GM19328 (cell line): ENCODE data around the gene KLC1.
"Not testable (repeated sequence)": the region's sequence is repeated elsewhere in the genome, so short reads cannot be mapped to it uniquely, and the experiment has no call there.

Source experiments
- ATAC-seq: cut with Tn5 transposase; IDR thresholded peaks from one replicate; pipeline ENCODE4 v1.9.1; 2021; ENCODE audit warnings: mild to moderate bottlenecking, moderate library complexity; ENCODE audit not compliant: unreplicated experiment

Gene KLC1

DNA sequence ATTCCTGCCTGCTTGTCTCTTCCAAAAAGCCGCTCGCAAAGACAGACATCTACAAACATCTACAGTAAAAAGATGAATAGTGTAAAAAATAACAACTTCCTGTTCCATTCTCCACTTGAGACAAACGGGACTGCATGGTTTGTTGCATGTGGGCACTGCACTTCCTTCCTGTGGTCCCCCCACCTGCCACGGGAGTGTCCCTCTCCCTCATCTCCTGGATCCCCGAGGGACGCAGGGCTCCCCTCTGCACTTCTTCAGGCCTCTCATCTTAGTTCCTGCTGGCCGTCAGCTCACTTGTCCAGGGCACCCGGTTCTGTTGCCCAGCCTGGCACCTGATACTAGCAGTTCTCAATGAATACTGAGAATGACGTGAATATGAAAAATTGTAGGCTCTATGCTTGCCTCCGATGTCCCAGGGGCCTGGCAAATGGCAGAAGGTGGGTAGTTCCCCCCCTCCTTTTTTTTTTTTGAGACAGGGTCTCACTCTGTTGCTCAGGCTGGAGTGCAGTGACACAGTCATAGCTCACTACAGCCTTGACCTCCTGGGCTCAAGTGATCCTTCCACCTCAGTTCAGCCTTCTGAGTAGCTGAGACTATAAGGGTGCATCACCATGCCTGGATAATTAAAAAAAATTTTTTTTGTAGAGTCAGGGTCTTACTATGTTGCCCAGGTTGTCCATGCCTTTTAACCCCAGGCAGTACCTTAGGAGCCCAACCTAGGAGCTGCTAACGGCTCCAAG lies 3.5 kb upstream of the KLC1 start:
- ATAC-seq = no peak

DNA sequence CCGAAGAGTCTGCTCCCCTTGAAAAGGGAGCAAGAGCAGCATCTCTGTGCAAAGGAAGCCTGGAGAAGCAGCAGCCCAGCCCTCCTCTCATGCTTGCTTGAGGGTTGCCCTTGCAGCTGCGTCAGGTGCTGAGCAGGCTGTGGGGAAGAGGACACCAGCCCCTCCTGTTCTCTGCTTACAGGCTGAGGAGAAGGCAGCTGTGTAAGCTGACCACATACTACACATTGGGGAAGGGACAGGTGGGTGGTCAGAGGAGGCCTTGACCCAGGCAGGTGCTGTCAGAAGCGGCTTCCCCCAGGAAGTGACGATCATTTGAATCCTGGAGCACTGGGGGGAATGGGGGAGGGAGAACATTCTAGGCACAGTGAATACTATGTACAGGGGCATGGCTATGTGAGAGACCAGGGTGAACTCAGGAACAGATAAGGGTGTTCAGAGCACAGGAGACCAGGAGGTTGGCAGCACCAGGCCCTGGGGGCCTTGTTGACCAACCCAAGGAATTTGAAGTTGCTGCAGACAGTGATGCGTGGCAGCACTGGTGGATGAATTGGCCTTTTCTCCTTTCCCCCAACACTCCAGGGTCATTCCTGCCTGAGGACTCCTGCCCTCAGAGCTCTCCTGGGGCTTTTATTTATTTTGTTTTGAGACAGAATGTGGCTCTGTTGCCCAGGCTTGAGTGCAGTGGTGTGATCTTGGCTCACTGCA lies 2.7 kb upstream of the KLC1 start:
- no peak for ATAC-seq

DNA sequence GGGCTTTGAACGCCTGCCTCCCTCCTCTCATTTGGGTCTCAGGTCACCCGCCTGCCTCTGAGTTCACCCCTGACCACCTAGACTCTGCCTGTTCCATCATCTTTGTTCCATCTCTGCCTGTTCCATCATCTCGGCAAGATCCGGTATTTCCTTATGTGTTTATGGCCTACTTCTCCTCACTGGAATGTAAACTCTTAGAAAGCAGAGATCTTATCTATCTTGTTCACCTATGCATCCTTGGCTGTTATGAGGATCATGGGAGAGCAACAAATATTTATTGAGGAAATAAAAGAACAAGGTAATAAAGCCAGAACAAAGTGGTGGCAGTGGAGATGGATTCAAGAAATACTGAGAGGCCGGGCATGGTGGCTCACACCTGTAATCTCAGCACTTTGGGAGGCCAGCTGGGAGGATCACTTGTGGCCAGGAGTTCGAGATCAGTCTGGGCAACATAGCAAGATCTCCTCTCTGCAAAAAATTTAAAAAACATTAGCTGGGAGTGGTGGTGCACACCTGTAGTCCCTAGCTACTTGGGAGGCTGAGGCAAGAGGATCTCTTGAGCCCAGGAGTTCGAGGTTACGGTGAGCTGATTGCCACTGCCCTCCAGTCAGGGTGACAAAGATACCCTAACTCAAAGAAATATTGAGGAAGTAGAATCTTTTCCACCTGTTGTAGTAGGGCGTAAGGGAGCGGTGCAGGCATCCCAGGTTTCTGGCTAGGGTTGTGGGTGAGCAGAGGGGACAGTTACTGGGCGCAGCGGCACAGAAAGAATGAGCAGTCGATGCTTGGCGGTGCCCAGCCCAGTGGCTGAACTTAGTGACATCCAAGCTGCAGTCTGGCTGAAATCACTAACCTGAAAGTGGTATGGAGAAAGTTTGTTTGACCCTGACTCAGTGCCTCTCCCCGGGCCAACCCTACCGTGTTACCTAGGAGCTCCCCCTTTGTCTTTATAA lies 1.7 kb upstream of the KLC1 start:
- ATAC-seq = no peak

DNA sequence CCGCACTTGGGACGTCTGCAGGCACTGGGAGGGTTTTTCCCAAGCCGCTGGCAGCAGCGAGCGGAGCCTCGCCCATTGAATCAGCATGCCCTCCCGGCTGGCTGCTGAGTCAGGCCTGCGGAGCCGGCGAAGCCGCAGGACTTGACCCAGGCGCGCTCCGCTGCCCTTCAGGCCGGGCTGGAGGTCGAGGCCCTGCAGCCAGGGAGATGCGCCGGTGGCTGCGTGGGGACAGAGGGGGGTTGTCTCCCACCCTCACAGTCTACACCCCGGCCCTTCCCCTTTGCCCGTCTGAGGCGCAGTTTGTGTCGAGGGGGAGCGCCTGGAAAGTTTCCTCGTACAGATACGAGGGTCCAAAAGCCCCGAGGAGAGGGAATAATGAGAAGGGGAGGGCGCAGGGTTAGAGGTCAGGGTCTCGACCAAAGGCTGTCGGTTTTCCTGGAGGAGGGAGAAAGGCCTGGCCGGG lies 759 bp upstream of the KLC1 start:
- ATAC-seq = no peak

DNA sequence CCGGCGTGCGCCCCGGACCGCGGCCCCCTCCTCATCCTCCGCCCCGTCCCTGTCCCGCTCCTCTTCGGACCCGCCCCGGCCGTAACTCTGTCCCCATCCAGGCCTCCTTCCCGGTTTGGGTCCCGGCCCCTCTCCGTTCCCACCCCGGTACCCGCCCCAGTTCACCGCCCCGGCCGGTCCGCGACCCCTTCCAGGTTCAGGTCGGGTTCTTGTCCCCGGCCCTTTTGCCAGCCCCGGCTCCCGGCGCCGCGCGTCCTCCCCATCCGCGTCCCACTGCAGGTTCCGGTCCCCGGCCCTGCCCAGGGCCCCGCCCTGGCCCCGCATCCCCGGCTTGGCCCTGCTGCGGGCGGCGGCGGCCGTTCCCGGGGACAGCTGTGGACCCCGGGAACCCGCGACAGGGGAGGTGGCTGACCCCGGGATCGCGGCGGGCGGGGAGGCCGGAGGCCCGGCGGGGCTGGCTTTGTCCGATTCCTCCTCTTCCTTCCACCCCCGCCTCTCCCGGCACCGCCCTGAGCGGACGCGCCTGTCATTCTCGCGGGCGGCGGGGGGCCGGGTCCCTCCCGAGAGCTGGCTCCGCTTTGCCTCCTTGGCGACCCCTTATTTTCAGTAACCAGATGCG lies 601 bp downstream of the KLC1 start:
- peak; percentile 22 for ATAC-seq

DNA sequence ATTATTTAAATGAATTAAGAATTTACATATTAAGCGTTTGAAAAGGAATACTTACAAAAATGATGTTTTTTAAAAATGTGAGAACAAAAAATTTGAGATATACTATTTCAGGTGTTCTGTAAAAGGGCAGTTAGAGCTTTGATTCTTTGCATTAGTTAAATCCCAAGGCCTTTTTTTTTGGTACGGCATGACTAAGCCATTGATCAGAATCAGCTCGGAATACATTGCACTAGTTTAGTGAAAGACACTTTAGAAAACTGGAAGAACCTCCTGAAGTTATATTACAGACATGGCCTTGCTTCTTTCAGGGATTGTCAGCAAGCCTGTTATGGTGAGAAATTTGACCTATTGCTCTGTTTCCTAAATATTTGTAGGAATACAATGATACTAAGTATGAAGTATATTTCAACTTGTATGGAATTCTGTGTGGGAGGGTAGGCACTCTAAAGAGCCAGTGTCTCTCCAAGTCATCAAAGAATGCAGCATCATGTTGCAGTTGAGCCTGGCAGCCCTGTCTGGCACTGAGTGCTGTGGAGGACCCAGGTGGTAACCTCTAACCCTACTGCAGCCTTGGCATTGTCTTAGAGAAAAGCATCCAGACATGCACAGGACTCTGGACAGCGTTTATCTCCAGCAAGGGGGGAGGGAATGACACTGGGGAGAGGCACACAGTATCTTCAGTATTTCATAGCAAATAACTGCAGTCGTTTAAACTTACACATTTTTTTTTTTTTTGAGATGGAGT lies 1.5 kb downstream of the KLC1 start:
- ATAC-seq = no peak

DNA sequence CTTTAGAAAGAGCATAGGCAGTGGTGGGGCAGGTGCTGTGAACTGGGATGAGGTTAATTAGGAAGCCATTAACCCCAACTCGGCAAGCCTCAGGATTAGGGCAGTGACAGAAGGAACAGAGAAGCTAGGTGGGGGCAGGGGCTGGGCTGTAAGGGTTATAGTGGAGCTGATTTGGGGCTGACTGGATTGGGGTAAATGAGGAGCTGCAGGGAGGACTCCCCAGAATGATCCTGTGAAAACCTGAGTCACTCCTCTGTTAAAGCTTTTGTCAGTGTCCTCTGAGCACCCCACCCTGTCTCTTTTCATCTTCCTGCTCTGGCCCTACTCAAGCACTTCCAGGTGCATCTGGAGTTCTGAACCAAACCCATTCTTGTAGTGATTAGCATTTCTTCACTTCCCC lies 4.4 kb downstream of the KLC1 start:
- no peak for ATAC-seq

DNA sequence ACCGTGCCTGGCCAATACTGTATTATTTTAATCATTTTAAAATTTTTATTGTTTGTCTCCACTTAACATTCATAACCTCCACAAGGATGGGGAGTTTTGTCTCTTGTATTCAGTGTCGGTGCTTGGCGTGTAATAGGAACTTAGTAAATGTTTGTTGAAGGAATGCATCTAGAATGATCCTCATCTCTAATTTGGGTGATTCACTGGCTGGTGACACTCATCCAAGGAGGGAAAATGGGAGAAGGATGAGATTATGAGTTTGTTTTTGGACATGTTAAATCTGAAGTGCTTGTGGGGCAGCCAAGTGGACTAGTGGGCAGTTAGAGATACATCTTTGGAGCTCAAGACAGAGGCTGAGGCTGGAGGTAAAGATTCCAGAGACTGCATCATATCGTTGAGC lies 5.1 kb downstream of the KLC1 start:
- ATAC-seq = no peak

DNA sequence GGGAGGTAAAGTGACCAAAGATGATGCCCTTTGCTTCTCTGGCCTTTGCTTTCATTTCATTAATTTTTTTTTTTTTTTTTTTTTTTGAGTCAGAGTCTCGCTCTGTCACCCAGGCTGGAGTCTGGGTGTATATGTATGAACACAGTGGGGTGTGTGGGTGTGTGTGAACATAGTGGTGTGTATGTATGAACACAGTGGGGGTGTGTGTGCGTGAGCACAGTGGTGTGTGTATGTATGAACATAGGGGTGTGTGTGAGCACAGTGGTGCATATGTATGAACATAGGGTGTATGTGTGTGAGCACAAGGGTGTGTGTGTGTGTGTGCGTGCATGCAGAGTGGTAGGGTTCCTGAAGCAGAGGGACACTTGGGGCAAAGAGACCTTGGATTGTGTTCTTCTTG lies 9.6 kb downstream of the KLC1 start:
- no peak for ATAC-seq

DNA sequence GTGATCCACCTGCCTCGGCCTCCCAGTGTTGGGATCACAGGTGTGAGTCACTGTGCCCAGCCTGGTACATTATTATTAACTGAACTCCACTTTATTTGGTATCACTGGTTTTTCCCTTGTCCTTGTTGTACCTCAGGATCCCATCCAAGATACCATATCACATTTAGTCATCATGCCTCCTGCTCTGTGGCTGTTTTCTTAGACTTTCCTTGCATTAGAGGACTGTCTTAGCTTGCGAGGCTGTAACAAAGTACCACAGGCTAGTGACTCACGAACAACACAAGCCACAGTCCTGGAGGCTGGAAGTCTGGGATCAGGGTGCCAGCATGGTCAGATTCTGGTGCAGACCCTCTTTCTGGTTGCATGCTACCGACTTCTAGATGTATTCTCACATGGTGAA lies 12.2 kb downstream of the KLC1 start:
- no peak for ATAC-seq

DNA sequence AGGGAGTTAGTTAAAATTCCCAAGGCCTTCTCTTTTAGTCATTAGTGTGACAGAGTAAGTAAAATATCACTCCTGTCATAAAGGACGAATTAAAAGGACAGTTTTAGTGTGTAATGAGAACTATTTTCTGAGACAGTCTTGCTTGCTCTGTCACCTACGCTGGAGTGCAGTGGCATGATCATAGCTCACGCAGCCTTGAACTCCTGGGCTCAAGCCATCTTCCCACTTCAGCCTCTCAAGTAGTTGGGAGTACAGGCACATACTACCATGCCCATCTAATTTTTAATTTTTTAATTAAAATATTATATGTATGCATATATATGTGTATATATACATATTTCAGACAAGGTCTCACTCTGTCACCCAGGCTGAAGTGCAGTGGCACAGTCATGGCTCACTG lies 17.2 kb downstream of the KLC1 start:
- no peak for ATAC-seq

DNA sequence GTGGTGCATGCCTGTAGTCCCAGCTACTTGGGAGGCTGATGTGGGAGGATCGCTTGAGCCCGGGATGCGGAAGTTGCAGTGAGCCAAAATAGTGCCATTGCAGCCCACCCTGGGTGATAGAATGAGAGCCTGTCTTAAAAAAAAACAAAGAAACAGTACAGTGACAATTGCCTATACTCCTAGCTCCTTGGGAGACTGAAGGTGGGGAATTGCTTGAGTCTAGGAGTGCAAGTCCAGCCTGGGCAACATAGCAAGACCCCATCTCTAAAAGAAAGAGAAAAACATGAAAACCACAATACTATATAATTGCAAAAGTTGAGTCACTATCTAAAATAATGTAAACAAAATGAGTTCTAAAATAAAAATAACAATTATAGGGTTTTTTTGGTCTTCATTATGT lies 20.0 kb downstream of the KLC1 start:
- no peak for ATAC-seq

DNA sequence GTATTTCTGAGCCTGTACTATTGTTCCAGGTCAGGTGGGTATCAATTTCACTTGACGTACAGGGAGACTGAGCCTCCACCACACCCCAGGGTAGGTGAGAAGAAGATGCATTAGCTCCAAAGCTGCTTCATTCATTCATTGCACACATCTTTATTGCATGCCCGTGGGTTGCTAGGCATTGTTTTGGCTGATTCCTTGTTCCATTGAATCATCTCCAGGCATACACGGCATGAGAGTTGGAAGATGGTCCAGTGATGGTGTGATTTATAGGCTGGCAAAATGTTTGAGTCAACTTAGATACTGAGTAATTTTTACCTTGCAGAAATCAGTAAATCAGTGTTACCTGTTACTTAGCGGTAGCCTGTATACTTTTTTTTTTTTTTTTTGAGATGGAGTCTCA lies 21.2 kb downstream of the KLC1 start:
- ATAC-seq = no peak

DNA sequence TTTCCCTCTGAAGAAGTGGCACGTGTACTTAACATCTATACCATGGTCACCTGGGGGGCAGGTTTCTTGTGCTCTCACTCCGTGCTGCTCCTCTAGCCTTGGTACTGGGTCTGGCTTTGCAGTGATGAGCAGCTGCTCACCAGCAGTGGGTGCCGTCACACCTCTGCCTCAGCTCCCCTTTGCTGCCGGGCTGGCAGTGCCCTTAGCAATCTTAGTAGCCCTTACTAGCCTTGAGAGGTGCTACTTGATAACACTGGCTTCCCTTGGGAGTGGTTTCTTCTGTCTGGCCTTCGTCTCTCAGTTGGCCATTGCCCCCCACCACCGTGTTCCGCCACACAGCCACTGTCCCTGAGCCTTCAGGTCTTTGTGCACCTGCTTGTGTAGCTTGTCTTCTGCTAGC lies 22.6 kb downstream of the KLC1 start:
- no peak for ATAC-seq

DNA sequence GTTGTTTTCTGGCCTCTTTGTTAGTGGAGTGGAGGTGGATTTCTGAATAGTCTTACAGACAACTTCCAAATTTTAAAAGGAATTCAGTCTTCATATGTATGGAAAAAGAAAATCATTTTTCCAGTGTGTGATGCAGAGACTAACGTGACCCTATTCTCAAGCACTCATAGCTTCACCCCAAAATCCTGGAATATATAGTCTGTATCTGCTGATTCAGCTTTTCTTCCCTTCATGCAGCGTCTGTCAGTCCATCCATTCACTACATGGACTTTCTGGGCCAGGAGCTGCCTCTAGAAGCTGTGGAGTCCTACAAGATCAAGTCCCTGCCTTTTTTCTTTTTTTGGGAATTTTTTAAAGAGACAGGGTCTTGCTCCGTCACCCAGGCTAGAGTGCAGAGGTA lies 23.8 kb downstream of the KLC1 start:
- ATAC-seq = no peak

DNA sequence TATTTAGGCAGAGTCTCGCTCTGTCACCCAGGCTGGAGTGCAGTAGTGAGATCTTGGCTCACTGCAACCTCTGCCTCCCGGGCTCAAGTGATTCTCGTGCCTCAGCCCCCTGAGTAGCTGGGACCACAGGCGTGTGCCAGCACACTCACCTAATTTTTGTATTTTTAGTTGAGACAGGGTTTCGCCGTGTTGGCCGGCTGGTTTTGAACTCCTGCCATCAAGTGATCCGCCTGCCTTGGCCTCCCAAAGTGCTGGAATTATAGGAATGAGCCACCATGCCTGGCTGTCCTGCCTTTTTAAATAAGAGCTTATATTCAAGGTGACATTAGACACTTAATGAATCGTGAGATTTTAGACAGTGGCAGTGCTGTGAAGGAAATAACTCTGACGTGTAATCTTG lies 24.3 kb downstream of the KLC1 start:
- ATAC-seq = not testable (repeated sequence)

DNA sequence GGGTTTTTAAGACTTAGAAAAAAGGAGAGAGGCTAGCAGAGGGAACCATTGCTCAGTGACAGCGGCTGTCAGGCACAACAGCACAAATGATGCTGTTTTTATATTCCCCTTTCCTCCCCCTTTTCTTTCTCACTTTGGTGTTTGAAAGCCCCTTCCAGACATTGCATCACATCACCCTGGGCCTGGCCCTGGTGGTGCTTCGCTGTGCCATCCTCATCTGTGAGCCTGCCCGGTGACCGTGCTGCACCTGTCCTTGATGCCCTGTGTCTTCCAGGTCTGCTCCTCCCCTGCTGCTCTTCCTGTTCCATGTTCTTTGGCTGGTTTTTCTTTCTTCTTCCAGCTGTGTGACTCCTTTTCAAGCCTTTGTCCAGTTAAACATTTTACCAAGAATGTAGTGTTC lies 24.8 kb downstream of the KLC1 start:
- no peak for ATAC-seq

DNA sequence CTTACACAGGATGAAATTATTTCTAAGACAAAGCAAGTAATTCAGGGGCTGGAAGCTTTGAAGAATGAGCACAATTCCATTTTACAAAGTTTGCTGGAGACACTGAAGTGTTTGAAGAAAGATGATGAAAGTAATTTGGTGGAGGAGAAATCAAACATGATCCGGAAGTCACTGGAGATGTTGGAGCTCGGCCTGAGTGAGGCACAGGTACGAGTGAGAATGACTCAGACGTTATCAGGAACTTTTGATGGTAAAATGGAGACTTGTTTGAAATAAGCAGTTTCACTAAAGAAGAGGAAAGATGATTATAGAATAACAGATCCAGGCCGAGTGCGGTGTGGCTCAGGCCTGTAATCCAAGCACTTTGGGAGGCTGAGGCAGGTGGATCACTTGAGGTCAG lies 25.6 kb downstream of the KLC1 start:
- ATAC-seq = no peak

DNA sequence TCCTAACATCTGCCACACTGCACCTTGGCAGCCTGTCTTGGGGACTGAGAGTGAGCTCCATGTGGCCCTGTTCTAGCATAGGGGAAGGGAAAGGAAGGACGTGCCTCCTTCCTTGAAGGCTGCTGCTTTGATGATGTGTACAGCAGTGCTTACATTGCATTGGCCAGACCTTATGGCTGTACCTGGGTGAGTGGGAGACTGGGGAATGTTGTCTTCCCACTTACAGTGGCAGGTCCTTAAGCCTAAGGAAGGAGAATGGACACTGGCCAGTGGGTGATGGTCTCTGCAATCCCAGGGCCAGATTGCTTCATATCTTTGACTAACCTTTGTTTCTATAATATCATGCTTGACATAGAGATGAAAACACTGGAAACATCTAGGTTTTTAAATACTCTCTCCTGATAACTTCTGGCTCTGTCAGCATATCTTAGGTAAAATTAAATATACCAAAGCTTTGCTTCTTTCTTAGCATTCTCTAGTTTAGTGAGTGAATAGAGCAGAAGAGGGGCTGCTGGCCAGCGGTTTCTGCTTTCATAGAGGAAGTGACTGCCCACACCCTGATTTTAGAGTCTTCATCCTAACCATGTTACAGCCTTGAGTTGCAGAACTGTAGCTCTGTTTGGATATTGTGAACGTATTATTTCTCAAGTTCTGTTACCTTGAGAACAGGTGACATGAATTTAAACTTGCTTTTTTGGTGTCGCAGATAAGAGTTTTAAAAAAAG lies 27.2 kb downstream of the KLC1 start:
- no peak for ATAC-seq

DNA sequence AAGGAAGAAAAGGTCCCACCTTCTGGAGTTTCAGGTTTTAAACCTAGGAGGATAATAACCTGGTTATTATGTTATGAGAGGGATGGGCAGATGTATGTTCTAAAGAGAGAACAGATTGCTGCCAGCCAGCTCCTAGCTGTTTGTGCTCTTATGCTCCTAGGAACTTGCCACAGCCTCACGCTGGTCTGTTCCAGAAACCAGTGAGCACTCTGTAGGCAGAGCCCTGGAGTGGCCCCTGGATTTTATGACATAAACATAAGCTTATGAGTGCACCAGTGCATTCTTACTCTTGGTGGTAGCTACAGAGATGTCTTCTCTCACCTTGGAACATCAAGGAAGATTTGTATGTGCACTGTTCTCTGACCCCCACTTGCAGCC lies 27.7 kb downstream of the KLC1 start:
- ATAC-seq = no peak
